B cell (primary cell): ENCODE results near the gene MAP3K9. TPM values are rescaled to one million over a fixed set of nuclear protein-coding genes. Genes with fewer than 3 reads are reported as not detected.

Source experiments
- ATAC-seq: fragments of 200-7000 bp; cut with Tn5 transposase; one replicate; pipeline ENCODE4 v1.10.0; 2021; ENCODE audit warnings: low read depth, mild to moderate bottlenecking, moderate number of reproducible peaks, moderate library complexity
- CTCF ChIA-PET: fragments of 350-600 bp; sonication (Branson Sonifier 250); formaldehyde crosslinking; loops from one replicate; lab custom pipeline; 2021; ENCODE audit warnings: antibody characterized with exemption, inconsistent platforms; lab: Charles Lee
- POLR2A ChIA-PET: fragments of 350-600 bp; sonication (Branson Sonifier 250); formaldehyde crosslinking; loops from one replicate; lab custom pipeline; 2021; ENCODE audit warnings: antibody characterized with exemption; lab: Charles Lee
- DNase-seq: peaks from one replicate; pipeline ENCODE4 v3.0.0; 2013
- H2AFZ ChIP-seq: 2 replicates; pipeline ENCODE4 v1.6.1; 2012; ENCODE audit warnings: mild to moderate bottlenecking, low read depth, low read length; ENCODE audit not compliant: insufficient read depth, poor library complexity, severe bottlenecking
- H3K27ac ChIP-seq, 2 donors: 1 replicate in 1 of 2; 2 replicates in 1 of 2; pipeline ENCODE4 v1.5.1; 2012 to 2013; ENCODE audit warnings: low read length in 2 of 2, mild to moderate bottlenecking in 2 of 2, moderate library complexity in 1 of 2
- H3K27me3 ChIP-seq, 4 experiments: fragments of 200-600 bp in 1 of 4; sonication (generic) in 1 of 4; replicated peaks in 1 of 4; 1 replicate in 2 of 4; 2 replicates in 2 of 4; pipeline versions ENCODE4 v1.6.1 to v1.7.0; 2013 to 2016; ENCODE audit warnings: low read length in 3 of 4, mild to moderate bottlenecking in 2 of 4, mixed read lengths in 1 of 4, moderate library complexity in 1 of 4; ENCODE audit not compliant: insufficient read depth in 4 of 4, control insufficient read depth in 3 of 4; ENCODE audit errors: control extremely low read depth in 1 of 4
- H3K36me3 ChIP-seq, 2 experiments: replicated peaks in 1 of 2; 1 replicate in 1 of 2; 2 replicates in 1 of 2; pipeline versions ENCODE4 v1.6.1 to v1.7.1; 2013; ENCODE audit warnings: low read length in 1 of 2; ENCODE audit not compliant: insufficient read depth in 2 of 2, control insufficient read depth in 1 of 2; ENCODE audit errors: control extremely low read depth in 1 of 2, extremely low read depth in 1 of 2
- H3K4me1 ChIP-seq, 2 donors: fragments of 200-600 bp in 1 of 2; sonication (generic) in 1 of 2; 1 replicate in 1 of 2; 2 replicates in 1 of 2; pipeline versions ENCODE4 v1.5.1 to v1.6.1; 2013 to 2017; ENCODE audit warnings: low read length in 2 of 2; ENCODE audit not compliant: control insufficient read depth in 2 of 2, insufficient read depth in 2 of 2
- H3K4me2 ChIP-seq: replicated peaks from 2 replicates; pipeline ENCODE3; 2012; ENCODE audit warnings: mild to moderate bottlenecking, low read depth, low read length; ENCODE audit not compliant: poor library complexity, severe bottlenecking
- H3K4me3 ChIP-seq, 5 experiments: fragments of 200-600 bp in 1 of 5; sonication (generic) in 1 of 5; 1 replicate in 3 of 5; 2 replicates in 2 of 5; pipeline versions ENCODE4 v1.5.1 to v1.7.0; 2011 to 2016; ENCODE audit warnings: low read length in 4 of 5, mild to moderate bottlenecking in 4 of 5, low read depth in 2 of 5, control low read depth in 1 of 5, moderate library complexity in 1 of 5; ENCODE audit not compliant: insufficient read depth in 1 of 5; ENCODE audit errors: control extremely low read depth in 1 of 5, extremely low read depth in 1 of 5
- H3K79me2 ChIP-seq: fragments of 200-600 bp; sonication (generic); one replicate; pipeline ENCODE4 v1.6.0; 2016; ENCODE audit warnings: low read length; ENCODE audit not compliant: control insufficient read depth, insufficient read depth
- H3K9ac ChIP-seq: fragments of 200-600 bp; sonication (generic); 2 replicates; pipeline ENCODE4 v1.6.1; 2017; ENCODE audit warnings: mild to moderate bottlenecking, low read length, moderate library complexity
- H3K9me3 ChIP-seq, 3 donors: one replicate each; pipeline versions ENCODE4 v1.6.1 to v1.7.1; 2013; ENCODE audit warnings: low read length in 2 of 3; ENCODE audit not compliant: control insufficient read depth in 2 of 3, insufficient read depth in 1 of 3; ENCODE audit errors: control extremely low read depth in 1 of 3
- H4K20me1 ChIP-seq: 2 replicates; pipeline ENCODE4 v1.6.0; 2012; ENCODE audit warnings: mild to moderate bottlenecking, low read length; ENCODE audit not compliant: insufficient read depth, control insufficient read depth, poor library complexity, severe bottlenecking
- H3K27ac Mint-ChIP-seq: one replicate; pipeline ENCODE4 v1.8.0; 2021; ENCODE audit warnings: mixed read lengths
- H3K27me3 Mint-ChIP-seq: one replicate; pipeline ENCODE4 v1.8.0; 2021; ENCODE audit warnings: mixed read lengths
- H3K4me1 Mint-ChIP-seq: one replicate; pipeline ENCODE4 v1.8.0; 2021; ENCODE audit warnings: mixed read lengths
- H3K4me3 Mint-ChIP-seq: one replicate; pipeline ENCODE4 v1.8.0; 2021; ENCODE audit warnings: mixed read lengths
- H3K9me3 Mint-ChIP-seq: one replicate; pipeline ENCODE4 v1.8.0; 2022; ENCODE audit warnings: mixed read lengths; ENCODE audit not compliant: insufficient read depth
- CTCF ChIP-seq: fragments of 200-600 bp; IDR thresholded peaks from one replicate; pipeline ENCODE4 v1.8.0; 2022; ENCODE audit warnings: antibody characterized with exemption, mild to moderate bottlenecking
- EZH2 ChIP-seq: IDR thresholded peaks from 2 replicates; pipeline ENCODE4 v1.6.1; 2012; ENCODE audit warnings: borderline replicate concordance, low read depth, mild to moderate bottlenecking, moderate library complexity, low read length; ENCODE audit not compliant: insufficient read depth, poor library complexity, severe bottlenecking
- WGBS: methylation state at CpG from one replicate; pipeline ENCODE4 v1.1.5; 2013; ENCODE audit warnings: missing lambda C conversion rate; ENCODE audit not compliant: insufficient coverage; 5-methylcytosine and 5-hydroxymethylcytosine counted together
- intact Hi-C: fragments of 100-400 bp; cut with micrococcal nuclease; formaldehyde crosslinking; loops from one replicate; pipeline ENCODE4 v1.10.0; 2022
- polyA plus RNA-seq: library from polyadenylated mRNA; depleted of rRNA; stranded (reverse); fragments of >200 nt; gene quantifications from 2 replicates; pipeline ENCODE4 v1.2.3, GENCODE V29; 2012
- total RNA-seq, 2 donors: library from RNA; stranded (reverse); fragments of 120-200 nt in 1 of 2; gene quantifications; 1 replicate in 1 of 2; 2 replicates in 1 of 2; pipeline versions ENCODE4 v1.2.3 to v1.2.4, GENCODE V29; 2013 to 2022

MAP3K9 gene
- total and polyA plus RNA-seq, 2 donors (not counting 1 experiment from before 2014, with no cell fraction given) = 4.7 to 20.2 TPM

- no peak overlapping the region for H3K27ac Mint-ChIP-seq
- no peaks in the 10 kb centered on the region for H3K9me3 Mint-ChIP-seq
- TF ChIP-seq CTCF (no peak), EZH2 (no peak)
- H3K27me3 ChIP-seq = no peaks in the 10 kb centered on the region
- H3K79me2 ChIP-seq = no peaks in the 10 kb centered on the region
- DNase-seq (no peak), ATAC-seq (no peak)
- peaks cover 1 to 36% of the 10 kb centered on the region in 2 experiments for H3K36me3 ChIP-seq
- no peak overlapping the region for H3K9ac ChIP-seq
- no peaks in the 10 kb centered on the region for H3K4me1 ChIP-seq
- POLR2A ChIA-PET = no interaction called here
- H3K9me3 ChIP-seq = peaks cover 0 to 2% (median 0%) of the 10 kb centered on the region in 3 donors
- H3K4me3 ChIP-seq = no peak overlapping the region
- intact Hi-C loops = no loop called here
- H3K4me2 ChIP-seq = no peak overlapping the region
- CTCF ChIA-PET = interaction anchor here (1.1 kb wide), 1 partner anchor 62 kb away, joined by 3 read pairs; no protein-coding TSS in a partner anchor
- H2AFZ ChIP-seq = no peak overlapping the region
- no peak overlapping the region for H3K4me3 Mint-ChIP-seq
- no peaks in the 10 kb centered on the region for H3K4me1 Mint-ChIP-seq
- H4K20me1 ChIP-seq = no peaks in the 10 kb centered on the region
- H3K27ac ChIP-seq = no peak overlapping the region
- H3K27me3 Mint-ChIP-seq = no peaks in the 10 kb centered on the region
These were observed 53.7 kb downstream of the MAP3K9 start for GRCh38 chr14:70755655-70756054.

GRCh38 chr14:70754991-70755390 is 54.3 kb downstream of the MAP3K9 start:
- ChIA-PET CTCF (interaction anchor here (1.1 kb wide), 1 partner anchor 63 kb away, joined by 3 read pairs; no protein-coding TSS in a partner anchor), POLR2A (no interaction called here)
- no peak for DNase-seq
- Histone ChIP-seq H3K27me3 (no peaks in the 10 kb centered on the region), H3K27ac (no peak overlapping the region), H3K4me2 (no peak overlapping the region), H4K20me1 (no peaks in the 10 kb centered on the region), H2AFZ (no peak overlapping the region), H3K4me3 (no peak overlapping the region), H3K79me2 (no peaks in the 10 kb centered on the region), H3K9me3 (peaks cover 0 to 2% (median 0%) of the 10 kb centered on the region in 3 donors), H3K36me3 (peaks cover 1 to 30% of the 10 kb centered on the region in 2 experiments), H3K4me1 (no peaks in the 10 kb centered on the region), H3K9ac (no peak overlapping the region)
- H3K27ac Mint-ChIP-seq = no peak overlapping the region
- 100% methylated on average over 2 of the region's 3 CpGs for WGBS
- ATAC-seq = no peak
- H3K4me3 Mint-ChIP-seq = no peak overlapping the region
- TF ChIP-seq EZH2 (no peak), CTCF (no peak)
- no peaks in the 10 kb centered on the region for H3K9me3 Mint-ChIP-seq
- intact Hi-C loops = no loop called here
- no peaks in the 10 kb centered on the region for H3K27me3 Mint-ChIP-seq
- no peaks in the 10 kb centered on the region for H3K4me1 Mint-ChIP-seq
